Endothelial cell of umbilical vein (primary cell): ENCODE results near the gene DGCR2. TPM values are rescaled to one million over a fixed set of nuclear protein-coding genes. Genes with fewer than 3 reads are reported as not detected.

Experiments
- BruUV-seq: library from RNA; stranded (reverse); fragments of 400-500 nt; replicated peaks from 2 replicates; lab custom pipeline; 2021; lab: Mats Ljungman, UMichigan
- CTCF ChIA-PET: fragments of 300-600, 350-600 bp; sonication (Branson Sonifier 250); formaldehyde crosslinking; loops from one replicate; lab custom pipeline; 2021; ENCODE audit warnings: antibody characterized with exemption, inconsistent platforms; lab: Charles Lee
- POLR2A ChIA-PET: fragments of 300-600, 350-600 bp; sonication (Branson Sonifier 250); formaldehyde crosslinking; loops from one replicate; lab custom pipeline; 2021; ENCODE audit warnings: antibody characterized with exemption, inconsistent platforms; lab: Charles Lee
- DNase-seq: peaks from one replicate; pipeline ENCODE4 v3.0.0-alpha.2; 2011; ENCODE audit warnings: low read depth, low spot score
- FAIRE-seq: peaks from 2 replicates; lab custom pipeline; 2011; peaks lifted over from hg19 to GRCh38; lab: Jason Lieb, UNC
- H2AFZ ChIP-seq: 2 replicates; pipeline ENCODE4 v1.6.0; 2012; ENCODE audit warnings: low read depth, low read length, control low read depth, inconsistent platforms
- H3K27ac ChIP-seq: 2 replicates; pipeline ENCODE4 v1.5.1; 2011; ENCODE audit warnings: low read depth, mild to moderate bottlenecking, control low read depth, low read length, moderate library complexity; ENCODE audit not compliant: insufficient read depth
- H3K27me3 ChIP-seq, 2 experiments: 2 replicates each; pipeline versions ENCODE4 v1.6.0 to v1.6.1; 2011; ENCODE audit warnings: low read length in 2 of 2, mixed read lengths in 1 of 2; ENCODE audit not compliant: control insufficient read depth in 2 of 2, insufficient read depth in 2 of 2
- H3K36me3 ChIP-seq, 2 experiments: 2 replicates in 1 of 2; 3 replicates in 1 of 2; pipeline ENCODE4 v1.5.1; 2011; ENCODE audit warnings: low read length in 2 of 2, mild to moderate bottlenecking in 1 of 2, moderate library complexity in 1 of 2; ENCODE audit not compliant: control insufficient read depth in 2 of 2, insufficient read depth in 2 of 2; ENCODE audit errors: extremely low read depth in 1 of 2
- H3K4me1 ChIP-seq: 3 replicates; pipeline ENCODE4 v1.5.1; 2011; ENCODE audit warnings: mild to moderate bottlenecking, low read length; ENCODE audit not compliant: control insufficient read depth, insufficient read depth; ENCODE audit errors: extremely low read depth
- H3K4me2 ChIP-seq: 2 replicates; pipeline ENCODE4 v1.6.1; 2011; ENCODE audit warnings: low read length, control low read depth, mixed read lengths; ENCODE audit not compliant: insufficient read depth
- H3K4me3 ChIP-seq, 3 experiments: fragments of 200-600 bp in 1 of 3; sonication (generic), shearing (Covaris generic) in 1 of 3; replicated peaks in 1 of 3; 2 replicates each; pipeline ENCODE4 v1.5.1; 2011 to 2016; ENCODE audit warnings: control low read depth in 3 of 3, low read length in 3 of 3, mild to moderate bottlenecking in 2 of 3, inconsistent platforms in 1 of 3, low read depth in 1 of 3, moderate library complexity in 1 of 3; ENCODE audit not compliant: insufficient read depth in 1 of 3
- H3K79me2 ChIP-seq: 2 replicates; pipeline ENCODE4 v1.6.0; 2012; ENCODE audit warnings: low read length, inconsistent platforms; ENCODE audit not compliant: control insufficient read depth, insufficient read depth
- H3K9ac ChIP-seq: replicated peaks from 2 replicates; pipeline ENCODE3; 2011; ENCODE audit warnings: low read length, control low read depth; ENCODE audit not compliant: insufficient read depth; ENCODE audit errors: extremely low read depth
- H3K9me1 ChIP-seq: replicated peaks from 3 replicates; pipeline ENCODE4 v1.6.0; 2011; ENCODE audit warnings: mild to moderate bottlenecking, low read length; ENCODE audit not compliant: control insufficient read depth, insufficient read depth; ENCODE audit errors: extremely low read depth
- H3K9me3 ChIP-seq: replicated peaks from 2 replicates; pipeline ENCODE4 v1.5.1; 2012; ENCODE audit warnings: low read length, inconsistent platforms; ENCODE audit not compliant: control insufficient read depth, insufficient read depth
- H4K20me1 ChIP-seq: replicated peaks from 2 replicates; pipeline ENCODE3; 2011; ENCODE audit warnings: mild to moderate bottlenecking, low read length; ENCODE audit not compliant: control insufficient read depth, insufficient read depth; ENCODE audit errors: extremely low read depth
- EZH2 ChIP-seq: IDR thresholded peaks from 2 replicates; pipeline ENCODE4 v1.6.1; 2012; ENCODE audit warnings: borderline replicate concordance, low read depth, mild to moderate bottlenecking, moderate library complexity, low read length, inconsistent platforms; ENCODE audit not compliant: severe bottlenecking
- FOS ChIP-seq: IDR thresholded peaks from 2 replicates; pipeline ENCODE4 v1.6.1; 2011; ENCODE audit warnings: mild to moderate bottlenecking, low read length, moderate library complexity, borderline replicate concordance; ENCODE audit not compliant: insufficient read depth
- GATA2 ChIP-seq: IDR thresholded peaks from 2 replicates; pipeline ENCODE4 v1.7.0; 2011; ENCODE audit warnings: low read depth, mild to moderate bottlenecking, moderate library complexity, mixed read lengths, low read length; ENCODE audit not compliant: insufficient read length, insufficient read depth
- JUN ChIP-seq: IDR thresholded peaks from 2 replicates; pipeline ENCODE4 v1.6.1; 2011; ENCODE audit warnings: borderline replicate concordance, low read depth; ENCODE audit not compliant: insufficient read length, insufficient read depth
- MYC ChIP-seq: IDR thresholded peaks from one replicate; pipeline ENCODE4 v1.6.1; 2011; ENCODE audit warnings: mild to moderate bottlenecking, low read depth, low read length
- POLR2A ChIP-seq: IDR thresholded peaks from 2 replicates; pipeline ENCODE4 v1.6.1; 2012; ENCODE audit warnings: low read depth, mild to moderate bottlenecking, control low read depth, low read length
- POLR2AphosphoS5 ChIP-seq: IDR thresholded peaks from 2 replicates; pipeline ENCODE4 v1.6.1; 2012; ENCODE audit warnings: low read depth, mild to moderate bottlenecking, control low read depth, low read length, moderate library complexity; ENCODE audit not compliant: insufficient read depth
- dilution Hi-C: fragments of 300-500 bp; cut with MboI; formaldehyde crosslinking; loops from one replicate; pipeline ENCODE4 v1.15.0; 2019; ENCODE audit warnings: low sequenced_read_pairs; ENCODE audit not compliant: extremely low pct_ligation_motif_present
- intact Hi-C: fragments of 100-400 bp; cut with micrococcal nuclease; formaldehyde crosslinking; loops from one replicate; pipeline ENCODE4 v1.10.0; 2022
- polyA plus RNA-seq, 4 experiments: library from polyadenylated mRNA; depleted of rRNA in 3 of 4; stranded (reverse) in 3 of 4; unstranded in 1 of 4; fragments of >200 nt; gene quantifications; 2 replicates each; pipeline versions ENCODE4 v1.2.1 to v1.2.3, GENCODE V29; 2011 to 2012; ENCODE audit warnings: missing spikeins in 1 of 4
- total RNA-seq: library from RNA; stranded (reverse); gene quantifications from 2 replicates; pipeline ENCODE4 v1.2.3, GENCODE V29; 2021
- TF ChIP-seq, protein P1 (sequence below), 2 donors: IDR thresholded peaks; 1 replicate in 1 of 2; 2 replicates in 1 of 2; pipeline ENCODE4 v1.5.1; 2011; ENCODE audit warnings: low read length in 2 of 2, mild to moderate bottlenecking in 2 of 2, moderate library complexity in 2 of 2, control low read depth in 1 of 2, inconsistent platforms in 1 of 2, low read depth in 1 of 2; ENCODE audit not compliant: insufficient read depth in 1 of 2; ENCODE audit errors: extremely low read depth in 1 of 2
- TF ChIP-seq, protein P2 (sequence below): IDR thresholded peaks from 2 replicates; pipeline ENCODE4 v1.6.1; 2011; ENCODE audit not compliant: insufficient read depth, insufficient read length

DGCR2 gene
- total and polyA plus RNA-seq, 2 donors (not counting 3 experiments of a cell fraction or from before 2014, with no cell fraction given) = 44.8 to 51.2 TPM

- BruUV-seq = no TSS peak
- no peak overlapping the region for H3K27ac ChIP-seq
- H3K9ac ChIP-seq = no peak overlapping the region
- H4K20me1 ChIP-seq = no peaks in the 10 kb centered on the region
- no peak overlapping the region for H3K4me3 ChIP-seq
- no peak for FAIRE-seq
- ChIA-PET POLR2A (no interaction called here), CTCF (no interaction called here)
- H3K4me1 ChIP-seq = no peaks in the 10 kb centered on the region
- no peaks in the 10 kb centered on the region for H3K27me3 ChIP-seq
- intact Hi-C loops (no loop called here), dilution Hi-C loops (no loop called here)
- H3K4me2 ChIP-seq = no peak overlapping the region
- DNase-seq = no peak
- no peaks in the 10 kb centered on the region for H3K9me1 ChIP-seq
- TF ChIP-seq MYC = no peak
- TF ChIP-seq, protein P1, sequence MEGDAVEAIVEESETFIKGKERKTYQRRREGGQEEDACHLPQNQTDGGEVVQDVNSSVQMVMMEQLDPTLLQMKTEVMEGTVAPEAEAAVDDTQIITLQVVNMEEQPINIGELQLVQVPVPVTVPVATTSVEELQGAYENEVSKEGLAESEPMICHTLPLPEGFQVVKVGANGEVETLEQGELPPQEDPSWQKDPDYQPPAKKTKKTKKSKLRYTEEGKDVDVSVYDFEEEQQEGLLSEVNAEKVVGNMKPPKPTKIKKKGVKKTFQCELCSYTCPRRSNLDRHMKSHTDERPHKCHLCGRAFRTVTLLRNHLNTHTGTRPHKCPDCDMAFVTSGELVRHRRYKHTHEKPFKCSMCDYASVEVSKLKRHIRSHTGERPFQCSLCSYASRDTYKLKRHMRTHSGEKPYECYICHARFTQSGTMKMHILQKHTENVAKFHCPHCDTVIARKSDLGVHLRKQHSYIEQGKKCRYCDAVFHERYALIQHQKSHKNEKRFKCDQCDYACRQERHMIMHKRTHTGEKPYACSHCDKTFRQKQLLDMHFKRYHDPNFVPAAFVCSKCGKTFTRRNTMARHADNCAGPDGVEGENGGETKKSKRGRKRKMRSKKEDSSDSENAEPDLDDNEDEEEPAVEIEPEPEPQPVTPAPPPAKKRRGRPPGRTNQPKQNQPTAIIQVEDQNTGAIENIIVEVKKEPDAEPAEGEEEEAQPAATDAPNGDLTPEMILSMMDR (IDR thresholded peaks at IDR 0.05; ENCODE audit: extremely low read depth in 1 of 2, insufficient read depth in 1 of 2, low read depth in 1 of 2, low read length in 2 of 2) = no peak
- no peak for TF ChIP-seq FOS
- no peak for TF ChIP-seq GATA2
- TF ChIP-seq POLR2A = no peak
- TF ChIP-seq POLR2AphosphoS5 = no peak
- TF ChIP-seq JUN = no peak
- TF ChIP-seq, protein P2, sequence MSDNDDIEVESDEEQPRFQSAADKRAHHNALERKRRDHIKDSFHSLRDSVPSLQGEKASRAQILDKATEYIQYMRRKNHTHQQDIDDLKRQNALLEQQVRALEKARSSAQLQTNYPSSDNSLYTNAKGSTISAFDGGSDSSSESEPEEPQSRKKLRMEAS = no peak
- TF ChIP-seq EZH2 = no peak
- no peak overlapping the region for H2AFZ ChIP-seq
- H3K36me3 ChIP-seq = peaks cover 2 to 44% of the 10 kb centered on the region in 2 experiments
- no peaks in the 10 kb centered on the region for H3K79me2 ChIP-seq
- H3K9me3 ChIP-seq = no peaks in the 10 kb centered on the region
These were observed 81.1 kb downstream of the DGCR2 start for GRCh38 chr22:19040888-19041703.
